Measurements from ENCODE around the gene KLK3.

The KLK3 gene

GRCh38 chr19:50821248-50821612, 33.5 kb upstream of the KLK3 start:
- no peak overlapping the region for H3K9ac ChIP-seq (ENCODE audit: low read length)
- no peaks in the 10 kb centered on the region for H3K36me3 ChIP-seq (ENCODE audit: low read length)
- H3K79me2 ChIP-seq (ENCODE audit: insufficient read depth, low read length) = no peaks in the 10 kb centered on the region
- no peak overlapping the region for H3K27ac ChIP-seq (ENCODE audit: low read depth, low read length)
- H3K4me3 ChIP-seq (ENCODE audit: insufficient read depth, low read length, poor library complexity, severe bottlenecking) = no peak overlapping the region
- no peaks in the 10 kb centered on the region for H3K9me2 ChIP-seq (replicated peaks; ENCODE audit: insufficient read depth, low read length)
- TF ChIP-seq EZH2phosphoT487 (conservative IDR thresholded peaks at IDR 0.05; ENCODE audit: low read length) = no peak
- TF ChIP-seq, protein P1, sequence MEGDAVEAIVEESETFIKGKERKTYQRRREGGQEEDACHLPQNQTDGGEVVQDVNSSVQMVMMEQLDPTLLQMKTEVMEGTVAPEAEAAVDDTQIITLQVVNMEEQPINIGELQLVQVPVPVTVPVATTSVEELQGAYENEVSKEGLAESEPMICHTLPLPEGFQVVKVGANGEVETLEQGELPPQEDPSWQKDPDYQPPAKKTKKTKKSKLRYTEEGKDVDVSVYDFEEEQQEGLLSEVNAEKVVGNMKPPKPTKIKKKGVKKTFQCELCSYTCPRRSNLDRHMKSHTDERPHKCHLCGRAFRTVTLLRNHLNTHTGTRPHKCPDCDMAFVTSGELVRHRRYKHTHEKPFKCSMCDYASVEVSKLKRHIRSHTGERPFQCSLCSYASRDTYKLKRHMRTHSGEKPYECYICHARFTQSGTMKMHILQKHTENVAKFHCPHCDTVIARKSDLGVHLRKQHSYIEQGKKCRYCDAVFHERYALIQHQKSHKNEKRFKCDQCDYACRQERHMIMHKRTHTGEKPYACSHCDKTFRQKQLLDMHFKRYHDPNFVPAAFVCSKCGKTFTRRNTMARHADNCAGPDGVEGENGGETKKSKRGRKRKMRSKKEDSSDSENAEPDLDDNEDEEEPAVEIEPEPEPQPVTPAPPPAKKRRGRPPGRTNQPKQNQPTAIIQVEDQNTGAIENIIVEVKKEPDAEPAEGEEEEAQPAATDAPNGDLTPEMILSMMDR (IDR thresholded peaks at IDR 0.05; ENCODE audit: insufficient read depth, low read length, poor library complexity, severe bottlenecking) = no peak
- no peak overlapping the region for H2AFZ ChIP-seq (ENCODE audit: low read depth, low read length, severe bottlenecking)
- no peaks in the 10 kb centered on the region for H3K27me3 ChIP-seq (ENCODE audit: low read length)
- no peaks in the 10 kb centered on the region for H3K9me3 ChIP-seq (ENCODE audit: insufficient read depth, low read length)
- H4K20me1 ChIP-seq (ENCODE audit: low read depth, low read length) = no peaks in the 10 kb centered on the region
- no peak overlapping the region for H3K4me2 ChIP-seq (ENCODE audit: low read depth, low read length, poor library complexity, severe bottlenecking)
- H3F3A ChIP-seq (ENCODE audit: insufficient read depth) = no peaks in the 10 kb centered on the region

DNA sequence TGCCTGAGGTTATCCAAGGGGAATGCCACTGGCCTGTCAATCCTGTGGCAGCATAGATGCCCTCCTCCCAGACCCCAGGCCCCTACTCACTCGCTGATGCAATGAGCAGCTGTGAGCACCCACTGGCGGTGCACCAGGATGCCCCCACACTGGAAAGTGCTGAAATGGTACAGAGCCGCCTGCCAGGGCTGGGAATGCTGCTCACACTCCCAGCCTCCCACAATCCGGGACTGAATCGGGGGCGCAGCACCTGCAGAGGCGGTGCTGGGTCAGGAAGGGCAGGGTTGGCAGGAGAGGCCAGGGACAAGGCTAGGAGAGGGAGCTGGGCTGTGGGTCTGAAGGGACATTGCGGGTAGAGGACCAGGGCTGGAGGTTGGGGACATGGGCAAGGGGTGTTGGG, 33.1 kb upstream of the KLK3 start:
- Histone ChIP-seq H3K9me3 (ENCODE audit: insufficient read depth, low read length) (no peaks in the 10 kb centered on the region), H3K36me3 (ENCODE audit: low read length) (no peaks in the 10 kb centered on the region), H3K9me2 (replicated peaks; ENCODE audit: insufficient read depth, low read length) (no peaks in the 10 kb centered on the region), H3K27ac (ENCODE audit: low read depth, low read length) (no peak overlapping the region), H3K4me3 (ENCODE audit: insufficient read depth, low read length, poor library complexity, severe bottlenecking) (no peak overlapping the region), H4K20me1 (ENCODE audit: low read depth, low read length) (no peaks in the 10 kb centered on the region), H3F3A (ENCODE audit: insufficient read depth) (no peaks in the 10 kb centered on the region), H3K27me3 (ENCODE audit: low read length) (no peaks in the 10 kb centered on the region), H2AFZ (ENCODE audit: low read depth, low read length, severe bottlenecking) (no peak overlapping the region), H3K9ac (ENCODE audit: low read length) (no peak overlapping the region), H3K79me2 (ENCODE audit: insufficient read depth, low read length) (no peaks in the 10 kb centered on the region), H3K4me2 (ENCODE audit: low read depth, low read length, poor library complexity, severe bottlenecking) (no peak overlapping the region)
- TF ChIP-seq, protein P1 (IDR thresholded peaks at IDR 0.05; ENCODE audit: insufficient read depth, low read length, poor library complexity, severe bottlenecking) = no peak
- no peak for TF ChIP-seq EZH2phosphoT487 (conservative IDR thresholded peaks at IDR 0.05; ENCODE audit: low read length)

DNA sequence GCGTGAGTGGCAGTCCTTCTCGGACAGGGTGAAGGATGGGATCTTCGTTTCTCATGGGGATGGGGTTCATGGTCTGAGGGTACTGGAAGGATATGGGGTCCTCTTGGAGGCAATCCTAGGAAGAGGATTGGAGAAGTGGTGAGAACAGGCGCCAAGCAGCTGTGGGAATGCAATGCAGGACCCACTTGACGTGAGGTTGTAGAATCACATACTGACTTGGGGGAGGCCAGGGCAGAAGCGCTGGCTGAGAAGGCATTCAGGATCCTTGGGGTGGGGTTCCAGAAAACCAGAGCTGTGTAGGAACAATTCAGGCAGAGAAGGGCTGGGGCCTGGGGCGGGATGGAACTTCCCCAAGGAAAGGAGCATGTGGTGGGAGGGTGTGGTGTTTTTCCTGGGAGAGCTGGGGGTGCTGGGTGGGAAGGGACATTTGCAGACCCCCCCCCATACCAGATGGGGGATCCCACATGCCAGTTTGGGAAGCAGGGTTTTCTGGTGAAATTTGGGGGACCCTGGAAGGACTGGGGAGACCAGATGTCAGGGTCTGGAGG, 32.0 kb upstream of the KLK3 start:
- Histone ChIP-seq H2AFZ (ENCODE audit: low read depth, low read length, severe bottlenecking) (no peak overlapping the region), H3K36me3 (ENCODE audit: low read length) (no peaks in the 10 kb centered on the region), H3K27me3 (ENCODE audit: low read length) (no peaks in the 10 kb centered on the region), H3K9me3 (ENCODE audit: insufficient read depth, low read length) (no peaks in the 10 kb centered on the region), H3K9ac (ENCODE audit: low read length) (no peak overlapping the region), H4K20me1 (ENCODE audit: low read depth, low read length) (no peaks in the 10 kb centered on the region), H3K27ac (ENCODE audit: low read depth, low read length) (no peak overlapping the region), H3K79me2 (ENCODE audit: insufficient read depth, low read length) (no peaks in the 10 kb centered on the region), H3F3A (ENCODE audit: insufficient read depth) (no peaks in the 10 kb centered on the region), H3K4me3 (ENCODE audit: insufficient read depth, low read length, poor library complexity, severe bottlenecking) (no peak overlapping the region), H3K4me2 (ENCODE audit: low read depth, low read length, poor library complexity, severe bottlenecking) (no peak overlapping the region), H3K9me2 (replicated peaks; ENCODE audit: insufficient read depth, low read length) (no peaks in the 10 kb centered on the region)
- no peak for TF ChIP-seq EZH2phosphoT487 (conservative IDR thresholded peaks at IDR 0.05; ENCODE audit: low read length)
- TF ChIP-seq, protein P1 (IDR thresholded peaks at IDR 0.05; ENCODE audit: insufficient read depth, low read length, poor library complexity, severe bottlenecking) = no peak
